GM21515 (cell line): ENCODE results near the gene RNASEH2B.

Experiments
- ATAC-seq: cut with Tn5 transposase; IDR thresholded peaks from one replicate; pipeline ENCODE4 v1.9.1; 2021; ENCODE audit not compliant: unreplicated experiment

Gene RNASEH2B

GRCh38 chr13:50905256-50905655 lies 4.3 kb upstream of the RNASEH2B start:
- no peak for ATAC-seq

- no peak for ATAC-seq
Observed at GRCh38 chr13:50907781-50908180, 1.8 kb upstream of the RNASEH2B start.

GRCh38 chr13:50908371-50908770 lies 1.2 kb upstream of the RNASEH2B start:
- ATAC-seq, result no peak

GRCh38 chr13:50910485-50910805 lies 854 bp downstream of the RNASEH2B start:
- ATAC-seq, result no peak

DNA sequence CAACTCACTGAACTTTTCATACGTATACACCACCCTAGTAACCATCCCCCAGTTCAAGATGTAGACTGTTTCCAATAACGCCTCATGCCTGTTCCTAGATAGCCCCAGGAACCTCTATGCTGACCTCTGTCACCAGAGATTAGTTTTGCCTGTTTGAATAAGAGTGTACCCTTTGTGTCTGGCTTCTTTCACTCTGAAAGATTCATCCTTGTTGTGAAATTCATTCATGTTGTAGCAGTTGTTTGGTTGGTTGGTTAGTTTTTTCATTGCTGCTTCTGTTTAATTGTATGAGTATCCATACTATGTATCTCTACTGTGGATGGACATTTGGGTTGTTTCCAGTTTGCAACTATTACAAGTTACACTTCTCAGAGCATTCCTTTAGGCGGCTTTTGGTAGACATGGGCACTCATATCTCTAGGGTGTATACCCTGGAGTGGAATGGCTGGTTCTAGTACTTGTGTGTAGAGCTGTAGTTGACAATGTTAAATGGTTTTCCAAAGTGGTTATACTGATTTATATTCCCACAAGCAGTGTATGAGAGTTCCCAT lies 1.6 kb downstream of the RNASEH2B start:
- ATAC-seq, result no peak

DNA sequence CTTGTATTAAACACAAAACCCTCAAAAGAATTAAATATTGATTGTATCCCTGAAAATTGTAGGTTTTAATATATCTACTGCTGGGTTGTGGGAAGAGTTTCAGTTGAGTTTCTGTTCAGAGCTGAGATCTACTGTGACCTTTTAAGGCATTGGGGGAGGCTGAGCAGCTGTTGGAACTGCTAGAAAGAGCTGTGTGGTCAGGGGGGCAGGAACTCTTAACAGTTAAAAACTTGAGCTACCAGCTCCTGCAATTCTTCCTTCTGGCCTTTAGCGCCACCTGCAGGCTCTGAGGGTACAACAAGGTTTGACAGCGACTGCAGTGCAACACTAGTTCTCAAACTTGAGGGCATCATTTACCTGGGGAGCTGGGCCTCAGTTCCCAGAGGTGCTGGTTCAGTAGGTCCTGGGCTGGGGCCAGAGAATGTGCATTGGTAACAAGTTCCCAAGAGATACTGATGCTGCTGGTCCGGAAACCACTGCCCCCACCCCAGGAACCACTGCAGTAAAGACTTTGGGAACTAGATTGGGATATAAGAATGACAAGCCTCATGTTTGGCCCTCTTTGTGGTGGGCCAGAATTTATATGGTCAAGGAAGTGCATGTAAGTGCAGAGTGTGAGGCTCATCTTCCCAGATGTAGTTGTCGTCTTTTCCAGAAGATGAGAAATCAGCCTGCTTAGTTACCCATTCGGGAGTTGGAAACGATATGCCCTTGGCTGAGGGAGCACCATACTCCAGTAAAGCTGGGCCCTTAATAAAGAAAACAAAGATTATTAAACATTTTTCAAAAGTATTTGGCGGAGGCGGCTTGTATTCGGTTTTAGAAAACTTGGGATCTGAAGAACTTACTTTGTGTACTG lies 2.6 kb downstream of the RNASEH2B start:
- peak; percentile 60 for ATAC-seq

DNA sequence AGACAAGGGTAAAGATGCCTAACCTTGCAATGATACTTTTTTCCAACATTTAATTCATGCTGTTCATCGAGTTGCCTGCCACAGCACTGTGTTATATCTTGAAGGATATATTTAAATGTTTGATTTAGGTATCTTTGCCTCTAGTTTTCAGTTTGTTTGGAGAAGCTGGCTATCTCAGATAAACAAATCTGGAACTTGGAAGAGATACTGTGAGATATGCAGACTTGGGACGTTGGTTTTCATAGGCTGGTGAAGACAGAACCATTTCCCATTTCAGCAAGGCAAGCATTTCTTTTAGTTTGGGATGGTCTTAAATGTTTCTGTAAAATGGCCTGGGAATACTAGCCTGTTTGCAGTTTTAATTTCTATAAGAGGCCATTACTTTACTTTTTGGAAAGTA lies 3.3 kb downstream of the RNASEH2B start:
- ATAC-seq, result no peak

DNA sequence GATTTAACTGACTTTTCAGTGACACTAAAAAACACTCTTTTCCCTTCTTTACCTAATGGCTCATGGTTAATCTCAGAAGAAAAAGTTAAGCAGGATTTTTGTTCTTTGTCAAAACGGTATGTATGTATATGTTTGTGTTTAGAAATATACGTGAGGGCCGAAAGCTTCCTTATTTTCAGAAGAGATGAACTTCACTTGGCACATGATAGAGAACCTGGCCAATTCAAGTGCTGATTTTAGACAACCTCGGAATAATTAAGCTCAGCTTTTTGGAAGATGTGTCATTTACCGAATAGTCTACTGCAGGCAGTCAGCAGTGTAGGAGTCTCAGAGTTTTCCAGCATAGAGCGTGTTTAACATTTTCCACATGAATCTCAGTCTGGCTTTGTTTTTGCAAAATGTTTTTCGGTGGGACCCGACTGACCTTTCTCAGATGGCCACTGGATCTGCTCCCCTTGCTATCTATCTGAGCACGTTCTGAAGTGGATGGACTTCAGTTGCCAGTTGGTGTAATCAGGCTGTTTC lies 4.6 kb downstream of the RNASEH2B start:
- no peak for ATAC-seq

DNA sequence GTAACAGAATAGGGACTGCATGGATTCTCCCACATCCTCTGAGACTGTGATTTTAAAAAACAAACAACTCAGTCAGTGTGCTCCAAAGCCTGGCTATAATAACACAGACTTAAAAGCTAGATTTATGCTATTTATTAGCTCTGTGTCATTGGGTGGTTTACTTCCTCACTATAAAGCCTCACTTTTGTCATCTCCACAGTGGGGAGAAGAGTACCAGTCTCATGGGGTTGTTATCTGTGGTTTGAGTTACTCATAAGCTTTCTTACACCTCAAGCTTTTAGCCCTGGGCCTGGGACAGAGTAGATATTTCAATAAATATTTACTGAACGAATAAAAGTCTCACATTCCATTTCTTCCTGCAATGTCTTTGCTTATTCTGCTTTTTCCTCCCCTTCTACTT lies 5.3 kb downstream of the RNASEH2B start:
- ATAC-seq, result no peak

DNA sequence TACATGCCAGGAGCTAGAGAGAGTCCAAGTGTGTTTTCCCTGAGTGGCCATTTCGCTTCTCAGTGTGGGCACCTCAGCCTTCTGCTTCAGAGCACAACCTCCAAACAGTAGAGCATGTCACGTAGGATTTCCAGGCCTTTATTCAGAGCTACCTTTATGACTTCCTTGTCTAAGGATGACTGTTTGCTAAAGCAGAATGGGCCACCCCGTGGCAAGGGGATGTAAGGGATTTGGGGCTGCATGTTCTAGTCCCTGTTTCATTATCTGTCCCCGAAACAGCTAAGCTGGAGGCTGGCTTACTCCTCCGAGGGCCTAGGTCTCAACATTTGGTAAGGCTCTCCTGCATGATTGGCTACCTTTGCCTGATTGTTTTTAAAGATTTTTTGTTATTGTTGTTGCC lies 6.0 kb downstream of the RNASEH2B start:
- no peak for ATAC-seq

- ATAC-seq, result peak; percentile 34
Observed at GRCh38 chr13:50916701-50917184, 7.2 kb downstream of the RNASEH2B start.

DNA sequence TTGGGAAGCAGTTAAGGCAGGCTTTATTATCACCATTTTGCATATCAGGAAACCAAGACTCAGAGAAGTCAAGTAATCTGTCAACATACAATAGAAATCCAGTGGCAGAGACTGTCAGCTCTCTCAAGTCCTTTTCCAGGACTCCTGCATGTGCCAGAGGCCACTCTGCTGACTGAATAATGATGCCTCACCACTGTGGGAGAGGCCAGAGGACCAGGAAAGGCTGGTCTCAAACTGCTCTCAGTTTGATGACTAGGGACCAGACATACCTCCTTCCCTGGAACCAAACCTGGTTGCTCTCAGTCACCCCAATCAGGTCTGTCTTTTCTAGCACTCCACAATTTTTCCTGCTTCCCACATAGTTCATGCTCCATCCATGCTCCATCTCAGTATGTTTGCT lies 8.0 kb downstream of the RNASEH2B start:
- no peak for ATAC-seq

- no peak for ATAC-seq
Observed at GRCh38 chr13:50918567-50918966, 9.0 kb downstream of the RNASEH2B start.

GRCh38 chr13:50919277-50919676 lies 9.7 kb downstream of the RNASEH2B start:
- no peak for ATAC-seq

- ATAC-seq, result no peak
Observed at GRCh38 chr13:50921706-50922105, 12.1 kb downstream of the RNASEH2B start.

DNA sequence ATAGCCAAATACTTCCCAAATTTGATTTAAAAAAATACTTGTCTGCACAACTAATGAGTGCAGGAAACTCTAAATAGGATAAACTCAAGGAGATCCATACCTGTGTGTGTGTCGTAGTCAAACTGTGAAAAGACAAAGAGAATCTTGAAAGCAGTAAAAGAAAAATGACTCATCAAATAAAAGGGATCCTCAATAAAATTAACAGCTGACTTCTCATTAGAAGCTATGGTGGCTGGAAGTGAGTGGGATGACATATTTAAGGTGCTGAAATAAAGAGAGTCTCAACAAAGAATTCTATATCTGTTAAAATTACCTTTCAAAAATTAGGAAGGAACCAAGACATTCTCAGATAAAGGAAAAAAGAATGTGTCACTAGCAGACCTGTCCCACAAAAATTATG lies 13.7 kb downstream of the RNASEH2B start:
- no peak for ATAC-seq

- no peak for ATAC-seq
Observed at GRCh38 chr13:50924025-50924424, 14.4 kb downstream of the RNASEH2B start.

DNA sequence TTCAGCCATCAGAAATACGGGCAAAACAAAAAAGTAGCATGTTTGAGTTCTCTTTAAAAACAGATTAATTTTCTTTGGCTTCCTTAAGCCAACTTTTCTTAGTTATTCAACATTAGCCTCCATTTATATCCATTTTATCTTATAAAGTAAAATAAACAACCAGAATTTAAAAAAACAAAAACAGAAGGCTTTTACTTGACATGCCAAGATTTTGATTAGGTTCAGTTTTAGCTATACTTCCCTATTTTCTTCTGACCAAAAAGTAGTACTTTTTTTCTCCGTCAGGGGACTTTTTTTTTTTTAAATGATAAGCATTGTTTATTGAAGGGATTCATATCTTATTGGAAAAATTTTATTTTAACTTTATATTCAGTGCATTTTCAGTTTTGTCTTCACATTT lies 18.1 kb downstream of the RNASEH2B start:
- ATAC-seq, result no peak

GRCh38 chr13:50928102-50928501 lies 18.5 kb downstream of the RNASEH2B start:
- ATAC-seq, result no peak

GRCh38 chr13:50928659-50929462 lies 19.3 kb downstream of the RNASEH2B start:
- ATAC-seq, result no peak

DNA sequence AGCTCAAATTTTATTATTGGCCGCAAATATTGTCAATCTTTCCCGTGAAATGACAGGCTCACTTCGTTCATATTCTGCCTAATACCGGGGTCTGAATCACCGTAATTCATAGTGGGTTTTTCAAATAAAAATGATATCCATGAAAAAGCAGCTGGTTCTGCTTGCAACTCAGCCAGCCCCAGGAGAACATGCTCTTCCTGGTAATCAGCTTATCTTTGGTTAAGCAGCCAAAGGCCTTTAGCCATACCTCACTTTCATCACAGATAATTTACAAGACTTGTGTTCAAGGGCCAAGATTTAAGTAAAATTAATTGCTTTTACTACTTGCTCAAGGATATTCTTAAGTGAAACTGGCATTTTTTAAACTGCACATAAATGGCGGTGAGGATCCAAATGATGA lies 22.5 kb downstream of the RNASEH2B start:
- no peak for ATAC-seq
